GM18498 (cell line): Measurements from ENCODE around the gene SCAF11.
"Not testable (repeated sequence)": the region's sequence is repeated elsewhere in the genome, so short reads cannot be mapped to it uniquely, and the experiment has no call there.

ENCODE experiments used
- ATAC-seq: cut with Tn5 transposase; IDR thresholded peaks from one replicate; pipeline ENCODE4 v1.9.1; 2021; ENCODE audit warnings: mild to moderate bottlenecking, moderate library complexity; ENCODE audit not compliant: unreplicated experiment

The SCAF11 gene, protein sequence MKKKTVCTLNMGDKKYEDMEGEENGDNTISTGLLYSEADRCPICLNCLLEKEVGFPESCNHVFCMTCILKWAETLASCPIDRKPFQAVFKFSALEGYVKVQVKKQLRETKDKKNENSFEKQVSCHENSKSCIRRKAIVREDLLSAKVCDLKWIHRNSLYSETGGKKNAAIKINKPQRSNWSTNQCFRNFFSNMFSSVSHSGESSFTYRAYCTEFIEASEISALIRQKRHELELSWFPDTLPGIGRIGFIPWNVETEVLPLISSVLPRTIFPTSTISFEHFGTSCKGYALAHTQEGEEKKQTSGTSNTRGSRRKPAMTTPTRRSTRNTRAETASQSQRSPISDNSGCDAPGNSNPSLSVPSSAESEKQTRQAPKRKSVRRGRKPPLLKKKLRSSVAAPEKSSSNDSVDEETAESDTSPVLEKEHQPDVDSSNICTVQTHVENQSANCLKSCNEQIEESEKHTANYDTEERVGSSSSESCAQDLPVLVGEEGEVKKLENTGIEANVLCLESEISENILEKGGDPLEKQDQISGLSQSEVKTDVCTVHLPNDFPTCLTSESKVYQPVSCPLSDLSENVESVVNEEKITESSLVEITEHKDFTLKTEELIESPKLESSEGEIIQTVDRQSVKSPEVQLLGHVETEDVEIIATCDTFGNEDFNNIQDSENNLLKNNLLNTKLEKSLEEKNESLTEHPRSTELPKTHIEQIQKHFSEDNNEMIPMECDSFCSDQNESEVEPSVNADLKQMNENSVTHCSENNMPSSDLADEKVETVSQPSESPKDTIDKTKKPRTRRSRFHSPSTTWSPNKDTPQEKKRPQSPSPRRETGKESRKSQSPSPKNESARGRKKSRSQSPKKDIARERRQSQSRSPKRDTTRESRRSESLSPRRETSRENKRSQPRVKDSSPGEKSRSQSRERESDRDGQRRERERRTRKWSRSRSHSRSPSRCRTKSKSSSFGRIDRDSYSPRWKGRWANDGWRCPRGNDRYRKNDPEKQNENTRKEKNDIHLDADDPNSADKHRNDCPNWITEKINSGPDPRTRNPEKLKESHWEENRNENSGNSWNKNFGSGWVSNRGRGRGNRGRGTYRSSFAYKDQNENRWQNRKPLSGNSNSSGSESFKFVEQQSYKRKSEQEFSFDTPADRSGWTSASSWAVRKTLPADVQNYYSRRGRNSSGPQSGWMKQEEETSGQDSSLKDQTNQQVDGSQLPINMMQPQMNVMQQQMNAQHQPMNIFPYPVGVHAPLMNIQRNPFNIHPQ (N-terminal part only)

DNA sequence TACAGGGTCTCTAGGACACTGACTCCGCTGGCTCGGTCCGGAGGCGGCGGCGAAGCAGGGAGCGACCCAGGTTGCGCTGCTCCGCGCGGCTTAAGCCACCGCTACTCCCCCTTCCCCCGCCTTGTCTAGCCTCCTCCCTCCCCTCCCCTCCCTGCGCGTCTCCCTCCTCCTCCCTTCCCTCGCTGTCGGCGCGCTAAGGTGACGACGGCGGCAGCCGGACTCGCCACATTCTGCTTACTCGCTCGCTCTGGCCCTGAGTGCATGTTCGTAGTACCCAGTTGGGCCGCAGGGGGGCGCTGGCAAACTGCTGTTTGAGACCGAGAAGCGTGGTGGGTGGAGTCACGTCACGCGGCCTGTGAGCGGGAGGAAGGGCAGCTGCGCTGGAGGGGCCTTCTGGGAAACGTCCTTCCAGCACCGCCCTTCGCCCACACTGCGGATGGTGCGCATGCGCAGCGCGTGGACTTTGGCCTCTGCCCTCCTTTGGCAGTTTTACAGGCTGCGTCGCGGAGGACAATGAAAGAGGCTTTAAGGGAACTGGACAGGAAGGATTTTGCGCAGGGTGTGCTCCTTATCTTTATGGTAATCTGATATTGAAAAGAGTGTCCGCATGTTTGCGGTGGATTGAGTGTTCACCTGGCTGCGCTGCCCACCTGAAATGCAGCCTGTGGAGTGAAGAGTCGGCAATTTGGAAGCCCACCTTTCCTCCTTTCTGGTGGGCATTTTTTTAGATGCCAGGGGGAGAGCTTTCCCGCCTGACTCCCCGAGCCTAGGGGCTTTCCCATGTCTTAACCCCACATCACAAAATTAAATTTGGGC lies at the start of gene SCAF11:
Gene SCAF11, minus strand, starts transcription at position 107 of the 816 bp plus-strand sequence. CDS start 26,407 bp downstream, outside the sequence.
- ATAC-seq: peak; percentile 75

DNA sequence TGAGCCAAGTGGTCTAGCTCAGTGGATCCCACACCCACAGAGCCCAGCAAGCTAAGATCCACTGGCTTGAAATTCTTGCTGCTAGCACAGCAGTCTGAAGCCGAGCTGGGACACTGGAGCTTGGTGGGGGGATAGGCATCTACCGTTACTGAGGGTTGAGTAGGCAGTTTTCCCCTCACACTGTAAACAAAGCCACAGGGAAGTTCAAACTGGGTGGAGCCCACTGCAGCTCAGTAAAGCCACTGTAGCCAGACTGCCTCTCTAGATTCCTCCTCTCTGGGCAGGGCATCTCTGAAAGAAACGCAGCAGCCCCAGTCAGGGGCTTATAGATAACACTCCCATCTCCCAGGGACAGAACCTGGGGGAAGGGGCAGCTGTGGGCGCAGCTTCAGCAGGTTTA lies 46.7 kb upstream of the SCAF11 start:
- ATAC-seq: not testable (repeated sequence)

DNA sequence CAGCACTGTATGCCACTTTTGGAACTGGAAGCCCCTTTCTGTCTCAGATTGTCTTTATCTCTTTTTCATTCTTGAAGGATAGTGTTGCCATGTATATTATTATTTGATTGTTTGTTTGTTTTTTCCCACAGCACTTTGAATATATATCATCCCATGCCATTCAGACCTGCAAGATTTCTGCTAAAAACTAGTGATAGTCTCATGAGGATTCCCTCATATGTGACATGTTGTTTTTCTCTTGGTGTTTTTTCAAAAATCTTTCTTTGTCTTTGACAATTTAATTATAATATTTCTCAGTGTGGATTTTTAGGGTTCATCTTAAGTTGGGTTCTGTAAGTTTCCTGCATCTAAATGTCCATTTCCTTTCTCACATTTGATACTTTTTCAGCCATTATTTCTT lies 36.8 kb upstream of the SCAF11 start:
- no peak for ATAC-seq

DNA sequence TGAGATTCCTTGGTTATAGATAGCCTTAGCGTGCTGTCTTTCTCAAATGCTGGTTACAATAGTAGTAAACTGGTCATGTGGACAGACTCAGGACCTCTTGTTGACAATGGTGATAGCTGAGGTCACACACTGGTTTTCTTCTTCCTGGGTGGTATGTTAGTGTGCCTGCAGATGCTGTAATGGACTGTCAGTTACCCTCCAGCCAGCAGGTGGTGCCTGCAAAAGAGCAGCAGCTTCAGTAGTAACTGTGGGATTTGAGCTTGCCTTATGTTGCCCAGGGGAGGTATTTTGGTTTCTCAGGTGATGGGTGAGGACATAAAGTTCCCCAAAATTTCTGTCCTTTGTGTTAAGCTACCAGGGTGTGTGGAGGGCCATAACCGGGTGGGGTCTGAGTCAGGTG lies 33.7 kb upstream of the SCAF11 start:
- ATAC-seq: no peak

DNA sequence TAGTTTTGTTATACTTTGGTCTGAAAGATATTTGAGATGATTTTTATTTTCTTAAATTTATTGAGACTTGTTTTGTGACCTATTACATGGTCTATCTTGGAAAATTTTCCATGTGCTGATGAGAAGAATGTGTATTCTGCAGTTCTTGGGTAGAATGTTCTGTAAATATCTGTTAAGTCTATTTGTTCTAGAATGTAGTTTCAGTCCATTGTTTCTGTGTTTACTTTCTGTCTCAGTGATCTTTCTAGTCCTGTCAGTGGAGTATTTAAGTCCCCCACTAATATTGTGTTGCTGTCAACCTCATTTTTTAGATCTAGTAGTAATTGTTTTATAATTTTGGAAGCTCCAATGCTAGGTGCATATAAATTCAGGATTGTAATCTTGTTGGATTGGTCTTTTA lies 30.4 kb upstream of the SCAF11 start:
- ATAC-seq: no peak

DNA sequence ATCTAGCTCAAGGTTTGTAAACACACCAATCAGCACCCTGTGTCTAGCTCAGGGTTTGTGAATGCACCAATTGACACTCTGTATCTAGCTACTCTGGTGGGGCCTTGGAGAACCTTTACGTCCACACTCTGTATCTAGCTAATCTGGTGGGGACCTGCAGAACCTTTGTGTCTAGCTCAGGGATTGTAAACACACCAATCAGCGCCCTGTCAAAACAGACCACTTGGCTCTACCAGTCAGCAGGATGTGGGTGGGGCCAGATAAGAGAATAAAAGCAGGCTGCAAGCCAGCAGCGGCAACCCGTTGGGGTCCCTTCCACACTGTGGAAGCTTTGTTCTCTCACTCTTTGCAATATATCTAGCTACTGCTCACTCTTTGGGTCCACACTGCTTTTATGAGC lies 28.3 kb upstream of the SCAF11 start:
- ATAC-seq: not testable (repeated sequence)

DNA sequence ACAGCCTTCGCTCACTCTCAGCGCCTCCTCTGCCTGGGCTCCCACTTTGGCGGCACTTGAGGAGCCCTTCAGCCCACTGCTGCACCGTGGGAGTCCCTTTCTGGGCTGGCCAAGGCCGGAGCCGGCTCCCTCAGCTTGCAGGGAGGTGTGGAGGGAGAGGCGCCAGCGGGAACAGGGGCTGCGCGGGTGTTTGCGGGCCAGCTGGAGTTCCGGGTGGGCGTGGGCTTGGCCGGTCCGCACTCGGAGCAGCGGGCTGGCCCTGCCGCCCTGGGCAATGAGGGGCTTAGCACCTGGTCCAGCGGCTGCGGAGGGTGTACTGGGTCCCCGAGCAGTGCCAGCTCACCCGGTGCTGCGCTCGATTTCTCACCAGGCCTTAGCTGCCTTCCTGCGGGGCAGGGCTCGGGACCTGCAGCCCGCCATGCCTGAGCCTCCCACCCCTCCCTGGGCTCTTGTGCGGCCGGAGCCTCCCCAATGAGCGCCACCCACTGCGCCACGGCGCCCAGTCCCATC lies 27.5 kb upstream of the SCAF11 start:
- not testable (repeated sequence) for ATAC-seq

DNA sequence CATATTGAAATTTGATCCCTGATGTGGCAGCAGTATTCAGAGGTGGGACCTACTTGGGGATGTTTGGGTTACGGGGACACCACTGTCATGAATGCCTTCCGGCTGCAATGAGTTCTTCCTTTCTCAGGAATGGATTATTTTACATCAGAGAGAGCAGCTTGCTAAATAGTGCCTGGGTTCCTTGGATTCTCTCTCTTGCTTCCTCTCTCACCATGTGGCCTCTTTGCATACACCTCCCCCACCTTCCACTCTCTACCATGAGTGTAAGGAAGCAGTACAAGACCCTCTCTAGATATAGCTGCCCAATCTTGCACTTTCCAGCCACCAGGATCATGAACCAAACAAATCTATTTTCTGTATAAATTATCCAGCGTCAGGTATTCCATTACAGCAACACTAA lies 15.4 kb upstream of the SCAF11 start:
- ATAC-seq: no peak

DNA sequence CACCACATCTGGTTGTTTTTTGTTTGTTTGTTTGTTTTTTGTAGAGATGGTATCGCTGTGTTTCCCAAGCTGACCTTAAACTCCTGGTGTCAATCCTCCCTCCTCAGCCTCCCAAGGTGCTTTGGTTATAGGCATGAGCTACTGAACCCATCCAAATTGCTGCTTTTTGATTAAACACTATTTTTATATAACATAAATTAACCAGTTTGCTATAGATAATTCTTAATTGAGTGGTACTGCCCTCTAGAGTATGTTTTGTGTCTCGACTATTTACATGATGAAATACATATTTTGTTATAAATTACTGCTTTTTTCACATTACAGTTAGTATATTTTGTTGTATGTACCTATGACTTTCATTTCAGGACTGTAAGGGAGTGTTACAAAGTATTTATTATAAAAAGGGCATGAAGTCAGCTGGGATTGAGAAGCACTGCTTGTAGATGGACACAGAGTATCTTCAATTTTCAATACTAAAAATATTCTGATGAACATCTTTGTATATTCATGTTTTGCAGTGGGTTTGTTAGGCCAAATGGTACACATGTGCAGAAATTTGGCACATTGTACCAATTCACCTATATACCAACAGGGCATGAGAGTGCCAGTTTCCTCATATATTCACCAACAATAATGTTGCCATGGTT lies 14.9 kb upstream of the SCAF11 start:
- ATAC-seq: no peak

DNA sequence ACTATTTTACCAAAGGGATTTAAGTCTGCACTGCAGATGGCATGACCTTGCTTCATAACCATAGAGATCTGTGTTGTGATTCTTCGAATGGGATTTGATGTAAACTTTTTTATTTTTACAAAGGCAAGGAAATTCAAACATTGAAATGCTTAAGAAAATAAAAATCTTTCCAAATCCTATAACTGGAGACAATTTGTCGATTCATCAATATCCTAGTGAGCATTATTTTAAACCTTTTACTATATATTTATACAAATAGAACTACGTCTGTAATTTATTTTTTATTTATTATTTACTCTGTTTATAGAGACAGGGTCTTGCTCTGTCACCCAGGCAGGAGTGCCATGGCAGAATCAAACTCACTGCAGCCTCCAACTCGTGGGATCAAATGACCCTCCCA lies 14.3 kb upstream of the SCAF11 start:
- no peak for ATAC-seq

DNA sequence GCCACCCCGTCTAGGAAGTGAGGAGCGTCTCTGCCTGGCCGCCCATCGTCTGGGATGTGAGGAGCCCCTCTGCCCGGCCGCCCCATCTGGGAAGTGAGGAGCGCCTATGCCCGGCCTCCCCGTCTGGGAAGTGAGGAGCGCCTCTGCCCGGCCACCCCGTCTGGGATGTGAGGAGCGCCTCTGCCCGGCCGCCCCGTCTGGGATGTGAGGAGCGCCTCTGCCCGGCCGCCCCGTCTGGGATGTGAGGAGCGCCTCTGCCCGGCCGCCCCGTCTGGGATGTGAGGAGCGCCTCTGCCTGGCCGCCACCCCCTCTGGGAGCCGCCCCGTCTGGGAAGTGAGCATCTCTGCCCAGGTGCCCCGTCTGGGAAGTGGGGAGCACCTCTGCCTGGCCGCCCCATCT lies 9.7 kb upstream of the SCAF11 start:
- ATAC-seq: not testable (repeated sequence)

DNA sequence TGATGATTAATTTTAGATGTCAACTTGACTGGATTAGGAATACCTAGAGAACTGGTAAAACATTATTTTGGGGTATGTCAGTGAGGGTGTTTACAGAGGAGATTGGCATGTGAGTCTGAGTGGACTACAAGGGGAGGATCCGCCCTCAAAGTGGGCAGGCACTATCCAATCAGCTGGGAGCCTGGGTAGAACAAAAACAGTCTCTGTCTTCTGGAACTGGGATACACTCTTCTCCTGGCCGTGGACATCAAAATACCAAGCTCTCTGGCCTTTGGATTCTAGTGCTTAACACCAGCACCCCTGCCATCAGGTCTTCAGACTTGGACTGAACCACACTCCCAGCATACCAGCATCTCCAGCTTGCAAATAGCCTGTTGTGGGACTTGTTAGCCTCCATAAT lies 4.4 kb upstream of the SCAF11 start:
- no peak for ATAC-seq

DNA sequence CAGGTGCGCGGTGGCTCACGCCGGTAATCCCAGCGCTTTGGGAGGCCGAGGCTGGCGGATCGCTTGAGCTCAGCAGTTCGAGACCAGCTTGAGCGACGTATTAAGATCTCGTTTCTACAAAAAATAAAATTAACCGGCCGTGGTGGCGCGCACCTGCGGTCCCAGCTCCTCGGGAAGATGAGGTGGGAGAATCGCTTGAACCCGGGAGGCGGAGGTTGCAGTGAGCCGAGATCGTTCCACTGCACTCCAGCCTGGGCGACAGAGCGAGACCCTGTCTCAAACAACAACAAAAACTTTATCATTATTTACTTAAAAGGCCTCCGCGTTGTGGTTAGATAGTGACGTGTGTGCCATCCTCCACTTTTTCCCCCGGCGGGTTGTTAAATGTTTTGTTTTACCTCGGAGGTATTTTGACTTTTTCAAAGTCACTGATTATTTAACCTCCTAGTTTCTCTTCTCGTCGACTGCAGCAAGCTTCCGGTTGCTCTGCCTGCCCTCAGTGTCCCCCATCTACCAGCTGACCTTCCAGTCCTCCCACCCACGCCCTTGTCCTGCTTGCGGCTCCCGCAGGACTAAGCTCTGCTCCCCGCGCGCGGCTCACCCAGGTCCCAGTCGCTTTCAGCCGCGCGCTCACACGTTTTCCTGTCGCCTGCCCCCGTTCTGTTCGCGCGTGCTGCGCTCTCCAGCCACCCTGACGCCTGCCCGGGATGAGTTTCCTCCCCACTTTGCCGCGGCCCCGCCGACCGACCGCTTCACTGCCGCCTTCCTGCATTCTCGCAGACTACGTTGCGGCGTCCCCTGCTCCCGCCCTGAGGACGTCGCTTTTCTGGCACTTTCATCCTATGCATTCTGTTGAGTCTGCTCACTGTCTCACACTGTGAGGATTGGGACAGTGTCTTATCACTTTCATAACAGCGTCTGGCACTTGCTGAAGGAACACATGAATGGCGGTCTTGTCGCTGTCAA lies 1.2 kb upstream of the SCAF11 start:
- ATAC-seq: peak; percentile 27

DNA sequence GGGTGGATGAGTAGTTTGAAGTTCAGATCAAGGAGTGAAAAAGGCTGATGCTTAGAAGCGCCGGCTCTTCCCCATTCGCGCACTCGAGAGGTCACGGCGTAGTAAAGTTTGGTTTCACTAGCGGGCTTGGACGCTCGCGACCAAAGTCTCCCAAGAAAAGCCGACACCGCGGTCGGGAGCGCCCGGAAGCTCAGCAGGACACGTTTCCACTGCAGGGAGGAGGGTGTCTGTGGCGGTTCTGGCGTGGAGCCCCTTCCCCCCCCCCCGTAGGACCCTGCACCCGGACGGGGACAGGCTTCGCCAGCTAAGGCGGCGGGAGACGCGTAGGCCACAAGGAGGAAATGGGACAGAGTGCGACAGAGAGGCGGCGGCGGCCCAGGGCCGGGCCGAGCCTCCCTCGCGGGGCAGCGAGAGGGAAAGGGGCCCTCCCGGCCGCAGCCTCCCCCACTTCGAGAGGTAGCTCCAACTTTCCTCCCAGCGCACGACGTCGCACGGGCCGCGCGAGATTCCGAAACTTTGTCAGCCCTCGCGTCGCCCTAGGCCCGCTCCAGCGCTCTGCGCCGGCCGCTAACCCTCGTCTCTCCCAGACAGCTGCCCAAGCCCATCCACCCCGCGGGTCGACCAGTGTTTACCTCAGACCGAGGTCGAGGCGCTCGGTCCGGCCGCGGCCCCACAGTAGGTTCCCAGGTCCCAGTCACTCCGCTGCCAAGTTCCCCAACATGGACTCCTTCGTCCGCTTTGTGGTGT lies 480 bp downstream of the SCAF11 start:
- ATAC-seq: peak; percentile 30

DNA sequence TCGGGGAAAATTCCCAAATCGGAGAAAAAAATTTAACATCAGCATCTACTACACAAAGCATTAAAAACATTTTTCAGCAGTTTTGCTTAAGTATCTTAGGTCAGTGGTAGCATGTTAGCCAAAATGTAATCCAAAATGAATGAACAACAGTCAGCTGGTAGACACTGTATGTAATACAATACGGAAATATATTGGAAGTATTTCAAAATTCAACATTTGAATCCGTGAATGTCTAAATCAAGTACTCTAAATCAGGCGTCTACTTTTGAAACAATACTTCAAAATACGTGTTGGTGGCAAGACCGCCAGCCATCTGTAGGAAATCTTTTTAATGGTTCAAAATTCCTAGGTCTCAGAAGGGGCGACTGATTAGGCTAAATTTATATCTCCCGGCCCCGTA lies 1.1 kb downstream of the SCAF11 start:
- no peak for ATAC-seq

DNA sequence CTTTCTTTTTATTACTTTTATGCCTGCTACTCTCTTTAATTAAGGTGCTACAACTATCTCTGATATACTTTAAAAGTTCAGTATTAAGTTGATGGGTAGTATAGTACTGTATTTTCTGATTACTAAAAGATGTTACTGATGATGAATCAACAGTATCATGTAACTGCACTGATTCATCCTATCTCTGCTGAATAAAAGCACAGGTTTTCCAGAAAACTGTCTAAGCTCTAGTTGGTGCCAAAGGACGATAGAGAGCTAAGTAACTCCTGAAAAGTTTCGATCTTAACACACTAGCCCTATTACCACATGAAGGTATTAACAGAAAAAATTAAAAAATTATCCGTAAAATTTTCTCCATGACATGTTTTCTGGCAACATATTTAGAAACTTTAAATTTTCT lies 2.1 kb downstream of the SCAF11 start:
- ATAC-seq: no peak

DNA sequence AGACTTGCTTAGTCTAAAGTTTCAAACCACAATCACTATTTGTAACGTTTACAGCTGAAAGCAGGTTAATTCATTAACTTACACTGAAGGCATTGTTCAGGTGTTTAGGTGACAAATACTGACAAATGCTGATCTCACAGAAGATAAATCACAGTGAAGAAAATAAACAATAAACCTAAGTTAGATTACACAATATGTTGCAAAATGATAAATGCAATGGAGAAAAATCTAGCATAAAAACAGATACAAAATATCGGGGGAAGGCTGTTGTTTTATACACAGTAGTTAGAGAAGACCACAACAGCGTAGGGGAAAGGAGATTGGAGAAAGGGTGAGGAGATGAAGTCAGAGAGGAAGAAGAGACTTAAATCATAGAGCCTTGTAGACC lies 3.0 kb downstream of the SCAF11 start:
- ATAC-seq: no peak
